Activated CD4-positive, alpha-beta T cell treated with anti-CD3 and anti-CD28 coated beads for 4 hours (primary cell): ENCODE data around the gene DENND2A.
A peak's percentile ranks its signal among the peaks of the same experiment; 100 is the strongest.
"Not testable (repeated sequence)": the region's sequence is repeated elsewhere in the genome, so short reads cannot be mapped to it uniquely, and the experiment has no call there.

ENCODE experiments used
- DNase-seq, 2 donors: peaks; one replicate each; pipeline ENCODE4 v3.0.0-alpha.2; 2020

The DENND2A gene

GRCh38 chr7:140640727-140641523, at the start of gene DENND2A:
TSS of gene DENND2A (minus strand) at chr7:140640813. CDS start at chr7:140602397, 38,416 bp downstream.
- no peak for DNase-seq

DNA sequence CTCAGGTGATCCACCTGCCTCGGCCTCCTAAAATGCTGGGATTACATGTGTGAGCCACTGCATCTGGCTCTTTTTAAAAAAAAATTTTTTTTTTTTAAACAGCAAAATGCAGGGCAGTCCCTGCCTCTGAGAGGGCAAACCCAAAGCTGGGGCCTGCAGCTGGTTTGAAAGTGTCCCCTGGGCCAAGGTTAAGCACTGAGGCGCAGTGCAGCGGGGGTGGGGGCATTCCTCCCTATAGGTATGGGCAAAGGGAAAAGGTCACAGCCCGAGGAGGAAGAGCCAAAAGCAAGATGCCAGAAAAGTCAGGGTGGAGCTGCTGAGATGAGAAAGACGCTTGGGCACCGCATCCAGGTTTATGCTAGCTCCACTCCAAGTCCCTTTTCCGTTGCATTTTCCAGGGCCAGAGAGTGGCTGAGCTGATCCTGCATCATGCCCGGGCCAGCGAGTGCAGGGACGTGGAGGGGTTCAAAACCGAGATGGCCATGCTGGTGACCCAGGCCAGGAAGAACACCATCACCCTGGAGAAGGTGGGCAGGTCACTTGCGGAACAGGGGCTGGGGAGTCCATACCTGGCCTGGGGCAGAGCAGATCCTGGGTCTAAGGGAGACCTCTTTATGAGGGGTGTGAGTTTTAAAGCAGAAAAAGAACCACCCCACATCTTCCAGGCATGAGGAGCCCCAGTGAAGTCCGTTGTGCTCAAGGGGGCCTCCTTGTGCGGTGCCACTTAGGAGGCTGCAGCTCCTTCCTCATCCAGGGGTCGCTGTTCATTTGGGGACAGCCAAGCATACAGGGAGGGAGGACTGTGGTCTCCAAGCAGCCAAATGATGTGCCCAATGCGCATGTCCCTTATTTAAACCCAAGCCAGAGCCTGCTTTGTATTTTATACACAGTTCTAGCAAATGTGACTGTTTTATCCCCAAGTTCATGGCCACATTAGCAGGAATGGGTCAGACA, 48.9 kb upstream of the DENND2A start:
- DNase-seq: no peak

DNA sequence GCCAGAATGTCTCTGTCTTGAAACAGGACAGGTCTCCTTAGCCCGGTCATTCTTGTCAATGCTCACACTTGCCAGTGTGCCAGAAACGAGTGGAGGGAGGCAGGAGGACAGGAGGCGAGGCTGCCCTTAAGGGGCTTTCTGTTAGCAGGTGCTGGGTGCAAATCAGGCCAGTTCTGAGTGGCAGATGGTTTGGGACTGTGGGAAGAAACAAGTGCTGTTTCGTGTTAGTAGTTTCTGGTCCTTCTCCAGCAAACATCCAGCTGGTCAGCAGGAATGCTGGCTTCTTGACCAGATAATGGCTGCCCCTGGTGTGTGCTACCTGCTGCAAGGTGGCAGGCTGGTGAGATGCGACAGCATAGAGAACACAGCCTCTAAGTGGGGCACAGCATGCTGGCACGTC, 47.7 kb upstream of the DENND2A start:
- DNase-seq: no peak

GRCh38 chr7:140686921-140687320, 46.3 kb upstream of the DENND2A start:
- DNase-seq: no peak

GRCh38 chr7:140685407-140686087, 44.9 kb upstream of the DENND2A start:
- no peak for DNase-seq

- DNase-seq: no peak
These were observed 43.7 kb upstream of the DENND2A start for GRCh38 chr7:140684066-140684950.

- DNase-seq: no peak
These were observed 43.0 kb upstream of the DENND2A start for GRCh38 chr7:140683657-140684056.

DNA sequence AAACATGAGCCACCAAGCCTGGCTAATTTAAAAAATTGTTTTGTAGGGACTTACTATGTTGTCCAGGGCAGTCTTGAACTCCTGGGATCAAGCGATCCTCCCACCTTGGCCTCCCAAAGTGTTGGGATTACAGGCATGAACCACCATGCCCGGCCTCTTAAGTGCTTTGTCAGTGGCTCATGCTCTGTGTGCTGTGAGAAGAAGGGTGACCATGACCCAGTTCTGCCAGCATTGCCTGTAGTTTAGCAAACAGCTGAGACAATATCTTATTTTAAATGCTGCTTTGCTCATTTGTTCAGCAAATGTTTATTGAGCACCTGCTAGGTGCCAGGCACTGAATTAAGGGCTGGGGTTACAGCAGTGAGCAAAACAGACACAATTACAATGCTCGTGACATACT, 41.2 kb upstream of the DENND2A start:
- DNase-seq: no peak

DNA sequence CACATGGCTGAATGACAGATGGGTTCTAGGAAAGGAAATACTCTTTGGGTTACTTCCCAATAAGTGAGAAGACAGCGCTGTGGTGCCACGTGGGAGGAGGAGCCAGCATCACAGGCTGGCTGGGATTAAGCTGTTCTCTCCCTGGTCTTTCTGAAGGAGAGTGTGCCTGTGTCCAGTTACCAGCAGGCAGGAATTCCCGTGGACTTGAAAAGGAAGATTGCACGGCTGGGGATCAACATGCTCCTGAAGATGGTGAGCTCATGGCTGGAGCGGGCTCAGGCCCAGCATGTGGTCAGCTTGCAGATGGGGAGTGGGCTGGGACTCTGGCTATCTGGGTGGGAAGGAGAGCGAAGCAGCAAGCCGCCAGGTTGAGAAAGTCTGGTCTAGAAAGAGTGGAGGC, 40.3 kb upstream of the DENND2A start:
- no peak for DNase-seq

DNA sequence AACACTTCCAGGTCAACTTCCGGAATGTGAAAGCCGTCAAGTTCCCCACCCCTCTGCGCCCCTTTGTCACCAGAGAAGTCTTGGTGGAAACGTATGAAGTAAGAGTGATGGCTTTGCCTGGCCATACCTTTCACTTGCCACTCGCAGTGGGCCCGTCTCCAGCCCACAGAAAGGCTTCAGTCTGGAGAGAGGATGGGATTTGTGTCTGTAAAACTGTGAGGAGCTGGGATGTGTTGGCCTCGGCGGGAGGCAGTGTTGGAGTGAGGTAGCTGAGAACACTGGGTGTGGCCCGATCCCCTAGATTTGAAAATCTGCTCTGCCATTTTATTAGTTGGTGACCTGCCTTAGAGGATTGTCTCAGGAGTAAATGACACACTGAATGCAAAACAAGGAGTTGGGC, 38.6 kb upstream of the DENND2A start:
- no peak for DNase-seq

- no peak for DNase-seq
These were observed 38.2 kb upstream of the DENND2A start for GRCh38 chr7:140678816-140679130.

- no peak for DNase-seq
These were observed 37.6 kb upstream of the DENND2A start for GRCh38 chr7:140678081-140678815.

- DNase-seq: no peak
These were observed 36.9 kb upstream of the DENND2A start for GRCh38 chr7:140677496-140677895.

- DNase-seq: not testable (repeated sequence)
These were observed 36.3 kb upstream of the DENND2A start for GRCh38 chr7:140676956-140677355.

DNA sequence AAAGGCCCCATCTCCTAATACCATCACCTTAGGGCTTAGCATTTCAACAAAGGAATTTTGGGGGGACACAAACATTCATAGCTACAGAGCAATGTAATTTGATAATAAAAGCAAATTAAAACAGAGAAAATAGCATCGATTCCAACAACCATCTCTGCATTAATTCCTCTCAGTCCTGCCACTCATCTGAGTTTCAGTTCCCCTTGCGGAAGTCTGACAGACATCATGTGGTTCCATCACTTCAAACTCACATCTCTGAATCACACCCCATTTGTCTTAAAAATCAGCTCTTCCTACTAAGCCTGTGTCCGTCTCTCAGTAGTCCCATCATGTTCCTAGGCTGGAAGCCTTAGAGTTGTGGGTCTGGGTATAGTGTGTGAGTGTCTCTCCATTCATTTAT, 35.7 kb upstream of the DENND2A start:
- no peak for DNase-seq

GRCh38 chr7:140675726-140676125, 35.1 kb upstream of the DENND2A start:
- no peak for DNase-seq

DNA sequence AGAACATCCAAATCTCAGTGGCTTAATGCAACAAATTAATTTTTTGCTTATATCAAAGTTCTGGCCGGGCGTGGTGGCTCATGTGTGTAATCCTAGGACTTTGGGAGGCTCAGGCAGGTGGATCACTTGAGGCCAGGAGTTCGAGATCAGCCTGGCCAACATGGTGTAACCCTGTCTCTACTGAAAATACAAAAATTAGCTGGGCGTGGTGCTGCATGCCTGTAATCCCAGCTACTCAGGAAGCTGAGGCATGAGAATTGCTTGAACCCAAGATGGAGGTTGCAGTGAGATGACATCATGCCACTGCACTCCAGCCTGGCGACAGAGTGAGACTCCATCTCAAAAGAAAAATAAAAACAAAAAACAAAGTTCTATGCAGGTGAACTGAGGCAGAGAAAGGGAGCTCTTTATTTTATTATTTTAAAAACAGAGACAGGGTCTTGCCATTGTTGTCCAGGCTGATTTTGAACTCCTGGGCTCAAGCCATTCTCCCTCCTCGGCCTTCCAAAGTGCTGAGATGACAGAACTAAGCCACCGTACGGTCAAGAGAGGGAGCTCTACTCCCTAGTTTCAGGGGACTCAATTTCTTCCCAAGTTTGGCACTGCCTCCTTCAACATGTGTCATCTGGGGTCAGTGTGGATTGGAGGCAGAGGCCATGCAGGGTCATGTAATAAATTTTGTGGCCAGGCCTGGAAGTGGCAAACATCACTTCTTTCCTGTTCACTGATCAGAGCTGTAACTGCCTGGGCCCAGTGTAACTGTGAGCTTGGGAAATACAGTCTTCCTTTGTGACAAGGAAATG, 34.5 kb upstream of the DENND2A start:
- no peak for DNase-seq

- DNase-seq: no peak
These were observed 33.8 kb upstream of the DENND2A start for GRCh38 chr7:140674356-140674800.

DNA sequence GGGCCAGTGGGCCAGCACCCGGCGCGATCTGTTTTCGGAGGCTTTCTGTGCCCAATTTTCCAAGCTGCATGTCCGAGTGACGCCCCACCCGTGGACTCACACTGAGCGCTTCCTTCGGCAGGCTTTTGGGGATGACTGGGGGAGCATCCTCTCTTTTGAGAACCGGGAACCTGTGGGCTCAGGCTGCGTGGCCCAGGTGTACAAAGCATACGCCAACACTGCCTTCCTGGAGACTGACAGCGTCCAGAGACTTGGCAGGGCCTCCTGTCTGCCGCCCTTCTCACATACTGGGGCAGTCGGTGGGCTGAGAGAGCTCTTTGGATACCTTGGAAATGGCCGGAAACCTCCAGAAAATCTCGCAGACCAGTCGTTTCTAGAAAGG, 33.2 kb upstream of the DENND2A start:
- no peak for DNase-seq

GRCh38 chr7:140673063-140673773, 32.6 kb upstream of the DENND2A start:
- peak; percentile 60 to 66 for DNase-seq
